Measurements from ENCODE around the gene RHOD. TPM values are rescaled to one million over a fixed set of nuclear protein-coding genes. Genes with fewer than 3 reads are reported as not detected.
A peak's percentile ranks its signal among the peaks of the same experiment; 100 is the strongest.

Gene RHOD
- total and polyA plus RNA-seq, 9 of the 15 experiments (the other 6 are each of a cell fraction or from before 2014, with no cell fraction given), result not detected

GRCh38 chr11:67022961-67023956 lies 33.4 kb upstream of the RHOD start, which contains the start of gene SYT12:
Gene SYT12 (plus strand): TSS chr11:67023134. CDS start chr11:67030145, 7,011 bp downstream.
- no peaks in the 10 kb centered on the region for H3K36me3 ChIP-seq (ENCODE audit: control insufficient read depth, insufficient read depth, low read length)
- no peak within 1 kb of the TSS for H3K9ac ChIP-seq (ENCODE audit: insufficient read depth in 1 of 2, low read depth in 2 of 2, low read length in 2 of 2)
- no peak within 1 kb of the TSS for H3K4me3 ChIP-seq
- ChIA-PET CTCF (ENCODE audit: low intra/inter-chr PET ratio) (interaction anchor here (0.6 kb wide), 1 partner anchor 141 kb away, joined by 3 read pairs; no protein-coding TSS in a partner anchor), POLR2A (interaction anchor here (0.6 to 1.1 kb wide), 2 partner anchors 10 to 13 kb away, joined by 3 read pairs; no protein-coding TSS in a partner anchor)
- no peak within 1 kb of the TSS for H2AFZ ChIP-seq (ENCODE audit: low read depth, low read length)
- 71% methylated on average over 24 of the region's 118 CpGs for WGBS (ENCODE audit: insufficient coverage, low coverage, missing lambda C conversion rate)
- H3K4me1 ChIP-seq (replicated peaks in 1 of 2; ENCODE audit: control insufficient read depth in 2 of 2, insufficient read depth in 2 of 2, low read length in 2 of 2), result peaks cover 0 to 23% of the 10 kb centered on the region in 2 experiments; a peak in 2 of 5 replicates
- no peak within 1 kb of the TSS for H3K4me2 ChIP-seq (ENCODE audit: insufficient read depth, low read length)
- H3K9me3 ChIP-seq (replicated peaks; ENCODE audit: control insufficient read depth, insufficient read depth, low read depth, low read length), result no peaks in the 10 kb centered on the region
- no peak for FAIRE-seq
- intact Hi-C loops (cut with micrococcal nuclease), result no loop called here
- no peaks in the 10 kb centered on the region for H3K9me1 ChIP-seq (ENCODE audit: control insufficient read depth, insufficient read depth, low read length)
- in situ Hi-C loops (cut with MboI), result no loop called here
- no peaks in the 10 kb centered on the region for H3K79me2 ChIP-seq (ENCODE audit: control insufficient read depth, insufficient read depth, low read length)
- peaks cover 6 to 20% of the 10 kb centered on the region in 2 experiments; a peak in 3 of 5 replicates for H3K27me3 ChIP-seq (ENCODE audit: control insufficient read depth in 2 of 2, insufficient read depth in 2 of 2, low read length in 2 of 2)
- TF ChIP-seq, protein P1, sequence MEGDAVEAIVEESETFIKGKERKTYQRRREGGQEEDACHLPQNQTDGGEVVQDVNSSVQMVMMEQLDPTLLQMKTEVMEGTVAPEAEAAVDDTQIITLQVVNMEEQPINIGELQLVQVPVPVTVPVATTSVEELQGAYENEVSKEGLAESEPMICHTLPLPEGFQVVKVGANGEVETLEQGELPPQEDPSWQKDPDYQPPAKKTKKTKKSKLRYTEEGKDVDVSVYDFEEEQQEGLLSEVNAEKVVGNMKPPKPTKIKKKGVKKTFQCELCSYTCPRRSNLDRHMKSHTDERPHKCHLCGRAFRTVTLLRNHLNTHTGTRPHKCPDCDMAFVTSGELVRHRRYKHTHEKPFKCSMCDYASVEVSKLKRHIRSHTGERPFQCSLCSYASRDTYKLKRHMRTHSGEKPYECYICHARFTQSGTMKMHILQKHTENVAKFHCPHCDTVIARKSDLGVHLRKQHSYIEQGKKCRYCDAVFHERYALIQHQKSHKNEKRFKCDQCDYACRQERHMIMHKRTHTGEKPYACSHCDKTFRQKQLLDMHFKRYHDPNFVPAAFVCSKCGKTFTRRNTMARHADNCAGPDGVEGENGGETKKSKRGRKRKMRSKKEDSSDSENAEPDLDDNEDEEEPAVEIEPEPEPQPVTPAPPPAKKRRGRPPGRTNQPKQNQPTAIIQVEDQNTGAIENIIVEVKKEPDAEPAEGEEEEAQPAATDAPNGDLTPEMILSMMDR (IDR thresholded peaks at IDR 0.05 in 2 of 3, conservative IDR thresholded peaks at IDR 0.05 in 1 of 3; ENCODE audit: insufficient read depth in 2 of 3, low read depth in 1 of 3, low read length in 3 of 3), result no peak
- peak; percentile 41; the same call in 1 of the 2 replicates for TF ChIP-seq ZBTB33 (CRISPR knock-in tag; IDR thresholded peaks at IDR 0.05)
- TF ChIP-seq CXXC5 (CRISPR knock-in tag; IDR thresholded peaks at IDR 0.05), result no peak
- TF ChIP-seq, protein P2, sequence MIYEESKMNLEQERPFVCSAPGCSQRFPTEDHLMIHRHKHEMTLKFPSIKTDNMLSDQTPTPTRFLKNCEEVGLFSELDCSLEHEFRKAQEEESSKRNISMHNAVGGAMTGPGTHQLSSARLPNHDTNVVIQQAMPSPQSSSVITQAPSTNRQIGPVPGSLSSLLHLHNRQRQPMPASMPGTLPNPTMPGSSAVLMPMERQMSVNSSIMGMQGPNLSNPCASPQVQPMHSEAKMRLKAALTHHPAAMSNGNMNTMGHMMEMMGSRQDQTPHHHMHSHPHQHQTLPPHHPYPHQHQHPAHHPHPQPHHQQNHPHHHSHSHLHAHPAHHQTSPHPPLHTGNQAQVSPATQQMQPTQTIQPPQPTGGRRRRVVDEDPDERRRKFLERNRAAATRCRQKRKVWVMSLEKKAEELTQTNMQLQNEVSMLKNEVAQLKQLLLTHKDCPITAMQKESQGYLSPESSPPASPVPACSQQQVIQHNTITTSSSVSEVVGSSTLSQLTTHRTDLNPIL (CRISPR knock-in tag; IDR thresholded peaks at IDR 0.05), result no peak
- TF ChIP-seq TGIF2 (CRISPR knock-in tag; IDR thresholded peaks at IDR 0.05), result no peak
- TF ChIP-seq, protein P3, sequence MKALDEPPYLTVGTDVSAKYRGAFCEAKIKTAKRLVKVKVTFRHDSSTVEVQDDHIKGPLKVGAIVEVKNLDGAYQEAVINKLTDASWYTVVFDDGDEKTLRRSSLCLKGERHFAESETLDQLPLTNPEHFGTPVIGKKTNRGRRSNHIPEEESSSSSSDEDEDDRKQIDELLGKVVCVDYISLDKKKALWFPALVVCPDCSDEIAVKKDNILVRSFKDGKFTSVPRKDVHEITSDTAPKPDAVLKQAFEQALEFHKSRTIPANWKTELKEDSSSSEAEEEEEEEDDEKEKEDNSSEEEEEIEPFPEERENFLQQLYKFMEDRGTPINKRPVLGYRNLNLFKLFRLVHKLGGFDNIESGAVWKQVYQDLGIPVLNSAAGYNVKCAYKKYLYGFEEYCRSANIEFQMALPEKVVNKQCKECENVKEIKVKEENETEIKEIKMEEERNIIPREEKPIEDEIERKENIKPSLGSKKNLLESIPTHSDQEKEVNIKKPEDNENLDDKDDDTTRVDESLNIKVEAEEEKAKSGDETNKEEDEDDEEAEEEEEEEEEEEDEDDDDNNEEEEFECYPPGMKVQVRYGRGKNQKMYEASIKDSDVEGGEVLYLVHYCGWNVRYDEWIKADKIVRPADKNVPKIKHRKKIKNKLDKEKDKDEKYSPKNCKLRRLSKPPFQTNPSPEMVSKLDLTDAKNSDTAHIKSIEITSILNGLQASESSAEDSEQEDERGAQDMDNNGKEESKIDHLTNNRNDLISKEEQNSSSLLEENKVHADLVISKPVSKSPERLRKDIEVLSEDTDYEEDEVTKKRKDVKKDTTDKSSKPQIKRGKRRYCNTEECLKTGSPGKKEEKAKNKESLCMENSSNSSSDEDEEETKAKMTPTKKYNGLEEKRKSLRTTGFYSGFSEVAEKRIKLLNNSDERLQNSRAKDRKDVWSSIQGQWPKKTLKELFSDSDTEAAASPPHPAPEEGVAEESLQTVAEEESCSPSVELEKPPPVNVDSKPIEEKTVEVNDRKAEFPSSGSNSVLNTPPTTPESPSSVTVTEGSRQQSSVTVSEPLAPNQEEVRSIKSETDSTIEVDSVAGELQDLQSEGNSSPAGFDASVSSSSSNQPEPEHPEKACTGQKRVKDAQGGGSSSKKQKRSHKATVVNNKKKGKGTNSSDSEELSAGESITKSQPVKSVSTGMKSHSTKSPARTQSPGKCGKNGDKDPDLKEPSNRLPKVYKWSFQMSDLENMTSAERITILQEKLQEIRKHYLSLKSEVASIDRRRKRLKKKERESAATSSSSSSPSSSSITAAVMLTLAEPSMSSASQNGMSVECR (CRISPR knock-in tag; IDR thresholded peaks at IDR 0.05), result no peak
- TF ChIP-seq FUS (optimal IDR thresholded peaks at IDR 0.05; ENCODE audit: low read depth, low read length), result no peak
- no peak within 1 kb of the TSS for H3K27ac ChIP-seq (ENCODE audit: extremely low read depth, low read depth, low read length)
- ATAC-seq, result no peak
- H4K20me1 ChIP-seq (replicated peaks; ENCODE audit: control insufficient read depth, insufficient read depth, low read length), result no peaks in the 10 kb centered on the region
- no TSS peak for BruUV-seq (replicated peaks)
- DNase-seq (ENCODE audit: extremely low read depth in 1 of 4, low spot score in 3 of 4), result no peak

Measured in K562 (cell line).